ENCODE measurements around the gene TEX2. TPM values are rescaled to one million over a fixed set of nuclear protein-coding genes. Genes with fewer than 3 reads are reported as not detected.

The TEX2 gene
- total and polyA plus RNA-seq, 2 experiments from 2014 or later, result 27.9 to 37.7 TPM

DNA sequence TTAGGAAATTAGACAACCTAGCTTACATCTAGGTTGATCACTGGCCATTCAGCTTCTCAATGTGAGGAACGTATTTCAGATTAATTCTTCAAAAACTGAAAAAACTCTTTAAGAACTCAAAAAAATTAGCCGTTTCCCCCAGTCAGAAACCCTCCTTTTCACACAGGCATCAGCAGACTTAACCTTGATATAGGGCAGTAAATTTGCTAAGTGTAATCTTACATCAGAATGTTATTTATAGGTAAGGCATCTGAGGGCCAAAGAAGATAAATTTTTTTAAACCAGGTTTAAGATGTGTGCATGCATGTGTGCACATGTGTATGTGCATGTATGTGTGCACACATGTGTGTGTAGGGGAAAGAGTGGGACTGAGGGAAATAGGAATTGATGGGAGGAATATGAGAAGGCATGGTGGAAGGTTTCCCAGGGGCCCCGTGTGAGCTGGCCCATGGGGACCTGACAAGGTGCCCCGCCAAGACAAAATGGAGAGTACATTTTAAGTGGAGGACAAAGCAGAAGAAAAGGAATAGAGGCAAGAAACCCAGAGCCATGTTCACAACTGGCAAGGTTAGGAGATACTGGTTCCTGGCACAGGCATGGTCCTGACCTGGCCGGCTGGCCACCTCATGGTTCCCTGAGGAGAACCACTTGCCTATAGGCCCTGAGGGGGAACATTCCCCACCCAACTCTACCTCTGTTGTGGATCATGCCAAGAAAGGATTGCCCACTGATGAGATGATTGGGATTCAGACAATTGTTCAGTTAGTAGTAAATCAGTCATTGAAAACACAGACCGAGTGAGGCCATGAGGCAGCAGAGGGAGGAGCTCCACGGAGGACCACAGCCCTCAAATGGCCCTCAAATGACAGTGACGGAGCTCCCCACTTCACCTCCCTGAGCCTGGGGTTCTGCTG lies 33.0 kb downstream of the TEX2 start:
- TF ChIP-seq EZH2phosphoT487 (IDR thresholded peaks at IDR 0.05; ENCODE audit: low read depth, severe bottlenecking, unreplicated experiment) (no peak), CTCF (IDR thresholded peaks at IDR 0.05; ENCODE audit: poor library complexity) (no peak), EZH2 (IDR thresholded peaks at IDR 0.05; ENCODE audit: borderline replicate concordance) (no peak)
- DNase-seq (ENCODE audit: low spot score), result no peak
- peak overlapping the region; percentile 78 for H3K27ac ChIP-seq
- H3K4me2 ChIP-seq, result no peak overlapping the region
- H3K4me1 ChIP-seq (ENCODE audit: insufficient read depth), result peaks cover 8% of the 10 kb centered on the region
- no peaks in the 10 kb centered on the region for H3K36me3 ChIP-seq (replicated peaks; ENCODE audit: insufficient read depth, low read depth)
- no peak overlapping the region for H2AFZ ChIP-seq
- no peaks in the 10 kb centered on the region for H4K20me1 ChIP-seq (ENCODE audit: insufficient read depth, poor library complexity, severe bottlenecking)
- H3K9me2 ChIP-seq (replicated peaks; ENCODE audit: insufficient read depth), result no peaks in the 10 kb centered on the region
- H3K79me2 ChIP-seq, result peaks cover 92% of the 10 kb centered on the region
- no peaks in the 10 kb centered on the region for H3K9me3 ChIP-seq (ENCODE audit: low read depth)
- no peaks in the 10 kb centered on the region for H3K27me3 ChIP-seq
- WGBS (ENCODE audit: low lambda C conversion rate, missing lambda C conversion rate), result 92% methylated on average over 8 of the region's 8 CpGs
- H3K4me3 ChIP-seq, result no peak overlapping the region

- TF ChIP-seq EZH2 (IDR thresholded peaks at IDR 0.05; ENCODE audit: borderline replicate concordance) (no peak), EZH2phosphoT487 (IDR thresholded peaks at IDR 0.05; ENCODE audit: low read depth, severe bottlenecking, unreplicated experiment) (no peak), CTCF (IDR thresholded peaks at IDR 0.05; ENCODE audit: poor library complexity) (no peak)
- H3K9me3 ChIP-seq (ENCODE audit: low read depth), result no peaks in the 10 kb centered on the region
- no peak overlapping the region for H3K27ac ChIP-seq
- H3K4me1 ChIP-seq (ENCODE audit: insufficient read depth), result peaks cover 2% of the 10 kb centered on the region
- no peaks in the 10 kb centered on the region for H3K36me3 ChIP-seq (replicated peaks; ENCODE audit: insufficient read depth, low read depth)
- no peaks in the 10 kb centered on the region for H4K20me1 ChIP-seq (ENCODE audit: insufficient read depth, poor library complexity, severe bottlenecking)
- 83% methylated on average over 1 of the region's 1 CpG for WGBS (ENCODE audit: low lambda C conversion rate, missing lambda C conversion rate)
- no peaks in the 10 kb centered on the region for H3K27me3 ChIP-seq
- no peak overlapping the region for H3K4me3 ChIP-seq
- H3K79me2 ChIP-seq, result peaks cover 89% of the 10 kb centered on the region
- H2AFZ ChIP-seq, result no peak overlapping the region
- H3K4me2 ChIP-seq, result no peak overlapping the region
- no peak for DNase-seq (ENCODE audit: low spot score)
- no peaks in the 10 kb centered on the region for H3K9me2 ChIP-seq (replicated peaks; ENCODE audit: insufficient read depth)
These were observed 36.9 kb downstream of the TEX2 start for GRCh38 chr17:64226132-64226531.

GRCh38 chr17:64225410-64225809 lies 37.6 kb downstream of the TEX2 start:
- Histone ChIP-seq H3K9me3 (ENCODE audit: low read depth) (no peaks in the 10 kb centered on the region), H3K4me2 (no peak overlapping the region), H3K27ac (no peak overlapping the region), H4K20me1 (ENCODE audit: insufficient read depth, poor library complexity, severe bottlenecking) (no peaks in the 10 kb centered on the region), H3K4me1 (ENCODE audit: insufficient read depth) (no peaks in the 10 kb centered on the region), H3K27me3 (no peaks in the 10 kb centered on the region), H3K9me2 (replicated peaks; ENCODE audit: insufficient read depth) (no peaks in the 10 kb centered on the region), H3K36me3 (replicated peaks; ENCODE audit: insufficient read depth, low read depth) (no peaks in the 10 kb centered on the region), H3K4me3 (no peak overlapping the region), H3K79me2 (peaks cover 93% of the 10 kb centered on the region), H2AFZ (no peak overlapping the region)
- DNase-seq (ENCODE audit: low spot score), result no peak
- 91% methylated on average over 3 of the region's 3 CpGs for WGBS (ENCODE audit: low lambda C conversion rate, missing lambda C conversion rate)
- no peak for TF ChIP-seq EZH2 (IDR thresholded peaks at IDR 0.05; ENCODE audit: borderline replicate concordance)
- no peak for TF ChIP-seq EZH2phosphoT487 (IDR thresholded peaks at IDR 0.05; ENCODE audit: low read depth, severe bottlenecking, unreplicated experiment)
- no peak for TF ChIP-seq CTCF (IDR thresholded peaks at IDR 0.05; ENCODE audit: poor library complexity)
